ENCODE measurements around the gene CTF1. TPM values are rescaled to one million over a fixed set of nuclear protein-coding genes. Genes with fewer than 3 reads are reported as not detected.

The CTF1 gene
- total and polyA plus RNA-seq, 4 donors = 0.19 to 0.75 (median 0.35) TPM; not detected in 1

DNA sequence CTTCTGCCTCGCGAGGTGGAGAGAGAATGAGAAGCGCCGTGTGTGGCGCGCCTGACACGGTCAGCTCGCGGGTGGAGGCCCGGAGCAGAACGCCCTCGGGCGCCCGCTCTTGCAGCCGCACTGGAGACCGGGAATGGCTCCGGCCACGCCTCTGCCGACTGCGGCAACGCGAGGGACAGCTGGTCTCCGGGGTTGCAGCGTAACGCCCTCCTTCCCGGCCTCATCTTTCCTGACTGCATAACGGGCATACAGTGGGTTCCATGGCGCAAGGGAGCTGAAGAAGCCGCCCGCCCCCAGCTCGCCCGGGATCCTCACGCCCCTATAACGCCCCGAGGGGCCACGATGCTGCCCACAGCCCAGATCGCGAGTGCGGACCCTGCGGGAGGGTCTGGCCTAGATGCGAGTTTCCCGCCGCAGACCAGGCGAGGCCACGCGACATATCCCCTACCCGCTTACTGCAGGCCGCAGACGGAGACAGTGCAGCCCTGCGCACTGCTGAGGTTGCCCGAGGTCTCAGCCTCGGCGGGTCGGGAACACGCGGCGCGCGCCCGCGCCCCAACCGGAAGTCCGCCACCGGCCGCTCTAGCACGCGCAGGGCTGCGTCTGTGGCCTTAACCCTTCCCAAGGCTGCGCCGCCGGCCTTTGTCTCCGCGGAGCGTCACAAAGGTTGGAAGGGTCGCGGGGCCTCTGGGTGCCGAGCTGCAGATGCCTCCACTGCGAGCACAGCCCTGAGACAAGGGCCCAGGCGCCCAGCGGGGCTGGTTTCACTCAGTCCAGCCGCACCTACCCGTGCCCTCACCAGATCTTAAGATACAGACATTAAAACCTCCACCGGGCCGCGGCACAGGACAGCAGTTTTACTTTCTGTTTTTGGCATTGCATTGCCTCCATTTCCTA is 21.3 kb upstream of the CTF1 start (continued):
- TF ChIP-seq TAF1 (conservative IDR thresholded peaks at IDR 0.05) (peak; percentile 58), GABPA (IDR thresholded peaks at IDR 0.05 in 1 of 2, conservative IDR thresholded peaks at IDR 0.05 in 1 of 2) (peak; percentile 56 to 90), EGR1 (IDR thresholded peaks at IDR 0.05; ENCODE audit: low read depth in 2 of 2) (no peak), NR2F2 (IDR thresholded peaks at IDR 0.05) (peak; percentile 89), FOXA2 (IDR thresholded peaks at IDR 0.05) (no peak), JUND (IDR thresholded peaks at IDR 0.05) (no peak)
- TF ChIP-seq, protein P1, sequence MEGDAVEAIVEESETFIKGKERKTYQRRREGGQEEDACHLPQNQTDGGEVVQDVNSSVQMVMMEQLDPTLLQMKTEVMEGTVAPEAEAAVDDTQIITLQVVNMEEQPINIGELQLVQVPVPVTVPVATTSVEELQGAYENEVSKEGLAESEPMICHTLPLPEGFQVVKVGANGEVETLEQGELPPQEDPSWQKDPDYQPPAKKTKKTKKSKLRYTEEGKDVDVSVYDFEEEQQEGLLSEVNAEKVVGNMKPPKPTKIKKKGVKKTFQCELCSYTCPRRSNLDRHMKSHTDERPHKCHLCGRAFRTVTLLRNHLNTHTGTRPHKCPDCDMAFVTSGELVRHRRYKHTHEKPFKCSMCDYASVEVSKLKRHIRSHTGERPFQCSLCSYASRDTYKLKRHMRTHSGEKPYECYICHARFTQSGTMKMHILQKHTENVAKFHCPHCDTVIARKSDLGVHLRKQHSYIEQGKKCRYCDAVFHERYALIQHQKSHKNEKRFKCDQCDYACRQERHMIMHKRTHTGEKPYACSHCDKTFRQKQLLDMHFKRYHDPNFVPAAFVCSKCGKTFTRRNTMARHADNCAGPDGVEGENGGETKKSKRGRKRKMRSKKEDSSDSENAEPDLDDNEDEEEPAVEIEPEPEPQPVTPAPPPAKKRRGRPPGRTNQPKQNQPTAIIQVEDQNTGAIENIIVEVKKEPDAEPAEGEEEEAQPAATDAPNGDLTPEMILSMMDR (IDR thresholded peaks at IDR 0.05; ENCODE audit: low read depth, low read length, missing input control) = no peak
- TF ChIP-seq, protein P2, sequence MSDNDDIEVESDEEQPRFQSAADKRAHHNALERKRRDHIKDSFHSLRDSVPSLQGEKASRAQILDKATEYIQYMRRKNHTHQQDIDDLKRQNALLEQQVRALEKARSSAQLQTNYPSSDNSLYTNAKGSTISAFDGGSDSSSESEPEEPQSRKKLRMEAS (IDR thresholded peaks at IDR 0.05) = no peak

DNA sequence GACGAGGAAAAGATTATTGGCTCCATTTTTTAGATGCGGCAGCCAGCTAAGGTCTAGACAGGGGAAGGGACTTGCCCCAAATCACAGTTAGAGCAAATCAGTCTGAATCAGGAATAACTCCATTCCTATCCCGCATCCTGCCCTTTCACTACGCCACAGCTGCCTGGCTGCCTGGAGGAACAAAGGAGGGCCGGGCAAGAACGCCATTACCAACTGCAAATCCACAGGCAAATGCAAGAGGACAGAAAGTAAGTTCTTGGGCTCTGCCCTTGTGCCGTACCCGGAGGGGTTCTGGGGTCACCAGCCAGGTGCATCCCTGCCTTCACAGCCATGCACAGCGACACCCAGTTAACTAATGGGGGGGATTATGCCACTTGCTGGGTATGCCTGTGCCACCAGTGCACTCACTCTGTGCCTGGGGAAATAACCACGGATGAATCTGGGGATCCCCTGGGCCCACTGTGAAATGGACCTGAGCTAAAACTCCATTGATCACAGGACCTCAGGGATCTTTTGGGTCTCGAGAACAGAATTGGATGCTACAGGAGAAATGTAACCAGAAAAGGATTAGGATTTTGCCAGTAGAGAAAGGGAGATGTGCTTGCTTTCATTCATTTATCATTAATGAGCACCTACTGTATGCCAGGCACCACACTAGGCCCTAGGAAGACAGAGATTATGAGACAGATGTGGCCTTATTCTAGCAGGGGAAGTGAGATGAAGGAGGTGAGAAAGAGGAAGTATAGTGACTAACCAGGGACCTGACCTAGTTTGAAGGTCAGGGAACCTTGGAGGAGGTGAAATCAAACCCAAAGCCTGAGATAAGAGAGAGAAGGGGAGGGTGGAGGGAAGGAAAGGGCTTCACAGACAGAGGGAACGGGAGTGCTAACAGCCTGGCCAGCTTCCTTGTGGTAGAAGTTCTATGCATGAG is 20.3 kb upstream of the CTF1 start:
- WGBS = 16% methylated on average over 12 of the region's 12 CpGs

More for the DNA sequence above, 20.3 kb upstream of the CTF1 start:
- Histone ChIP-seq H3K27ac (ENCODE audit: low read depth in 1 of 2, low read length in 2 of 2) (peak overlapping the region; percentile 91 to 96), H3K4me3 (ENCODE audit: low read depth in 1 of 3, low read length in 3 of 3) (peak overlapping the region; percentile 65 to 96 (median 88)), H3K9me3 (ENCODE audit: control insufficient read depth in 4 of 4, low read length in 3 of 4) (no peaks in the 10 kb centered on the region), H3K36me3 (ENCODE audit: control insufficient read depth in 4 of 4, insufficient read depth in 3 of 4, low read depth in 1 of 4, low read length in 3 of 4) (peaks cover 0 to 2% (median under 1%) of the 10 kb centered on the region in 4 donors), H3K4me1 (ENCODE audit: control insufficient read depth in 4 of 4, insufficient read depth in 4 of 4, low read length in 3 of 4) (peaks cover 8 to 24% (median 13%) of the 10 kb centered on the region in 4 donors), H3K9ac (ENCODE audit: low read depth in 1 of 2, low read length in 2 of 2) (peak overlapping the region; percentile 48 to 94), H3K27me3 (ENCODE audit: control insufficient read depth in 4 of 4, insufficient read depth in 4 of 4, low read length in 3 of 4) (no peaks in the 10 kb centered on the region)
- DNase-seq (ENCODE audit: low spot score) = no peak
- TF ChIP-seq YY1 (IDR thresholded peaks at IDR 0.05) = no peak
- no peak for TF ChIP-seq NR2F2 (IDR thresholded peaks at IDR 0.05)
- TF ChIP-seq RXRA (IDR thresholded peaks at IDR 0.05) = no peak
- TF ChIP-seq RAD21 (IDR thresholded peaks at IDR 0.05) = no peak
- TF ChIP-seq HNF4G (IDR thresholded peaks at IDR 0.05) = no peak
- TF ChIP-seq, protein P3, sequence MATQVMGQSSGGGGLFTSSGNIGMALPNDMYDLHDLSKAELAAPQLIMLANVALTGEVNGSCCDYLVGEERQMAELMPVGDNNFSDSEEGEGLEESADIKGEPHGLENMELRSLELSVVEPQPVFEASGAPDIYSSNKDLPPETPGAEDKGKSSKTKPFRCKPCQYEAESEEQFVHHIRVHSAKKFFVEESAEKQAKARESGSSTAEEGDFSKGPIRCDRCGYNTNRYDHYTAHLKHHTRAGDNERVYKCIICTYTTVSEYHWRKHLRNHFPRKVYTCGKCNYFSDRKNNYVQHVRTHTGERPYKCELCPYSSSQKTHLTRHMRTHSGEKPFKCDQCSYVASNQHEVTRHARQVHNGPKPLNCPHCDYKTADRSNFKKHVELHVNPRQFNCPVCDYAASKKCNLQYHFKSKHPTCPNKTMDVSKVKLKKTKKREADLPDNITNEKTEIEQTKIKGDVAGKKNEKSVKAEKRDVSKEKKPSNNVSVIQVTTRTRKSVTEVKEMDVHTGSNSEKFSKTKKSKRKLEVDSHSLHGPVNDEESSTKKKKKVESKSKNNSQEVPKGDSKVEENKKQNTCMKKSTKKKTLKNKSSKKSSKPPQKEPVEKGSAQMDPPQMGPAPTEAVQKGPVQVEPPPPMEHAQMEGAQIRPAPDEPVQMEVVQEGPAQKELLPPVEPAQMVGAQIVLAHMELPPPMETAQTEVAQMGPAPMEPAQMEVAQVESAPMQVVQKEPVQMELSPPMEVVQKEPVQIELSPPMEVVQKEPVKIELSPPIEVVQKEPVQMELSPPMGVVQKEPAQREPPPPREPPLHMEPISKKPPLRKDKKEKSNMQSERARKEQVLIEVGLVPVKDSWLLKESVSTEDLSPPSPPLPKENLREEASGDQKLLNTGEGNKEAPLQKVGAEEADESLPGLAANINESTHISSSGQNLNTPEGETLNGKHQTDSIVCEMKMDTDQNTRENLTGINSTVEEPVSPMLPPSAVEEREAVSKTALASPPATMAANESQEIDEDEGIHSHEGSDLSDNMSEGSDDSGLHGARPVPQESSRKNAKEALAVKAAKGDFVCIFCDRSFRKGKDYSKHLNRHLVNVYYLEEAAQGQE (IDR thresholded peaks at IDR 0.05) = no peak
- TF ChIP-seq SP1 (IDR thresholded peaks at IDR 0.05) = no peak
- no peak for TF ChIP-seq FOXA2 (IDR thresholded peaks at IDR 0.05)
- TF ChIP-seq, protein P2 (IDR thresholded peaks at IDR 0.05) = no peak
